Measurements from ENCODE around the gene CMSS1. TPM values are rescaled to one million over a fixed set of nuclear protein-coding genes. Genes with fewer than 3 reads are reported as not detected.

Gene CMSS1
- total RNA-seq, 1 donor = 8.6 TPM

DNA sequence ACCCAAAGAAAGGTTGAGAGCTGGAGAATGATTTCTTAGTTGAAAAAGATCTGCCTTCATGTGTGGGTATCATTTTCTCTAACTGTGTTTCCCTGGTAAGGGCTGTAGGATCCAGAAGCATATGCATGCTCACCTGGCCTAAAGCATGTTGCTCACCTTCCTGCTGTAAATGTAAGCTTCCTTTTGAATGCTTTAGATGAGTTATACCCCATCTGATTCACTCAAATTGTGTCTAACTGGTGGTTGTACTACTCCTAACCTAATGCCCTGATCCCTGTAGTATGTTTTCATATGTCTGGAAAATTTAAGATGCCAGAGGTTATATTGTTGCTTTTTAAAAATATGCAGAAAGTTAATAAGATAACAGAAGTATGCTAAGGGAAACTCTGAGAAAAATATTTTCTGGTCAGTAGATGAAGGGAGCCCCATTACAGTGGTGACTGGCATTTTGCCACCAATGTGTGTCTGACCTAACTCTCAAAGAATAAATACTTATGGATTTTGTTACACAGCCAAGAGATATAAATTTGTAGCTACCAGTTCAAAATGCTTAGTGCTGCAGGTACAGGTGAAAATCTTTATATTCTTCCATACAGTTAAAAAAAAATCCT, 289.0 kb downstream of the CMSS1 start:
- no peak for TF ChIP-seq CTCF (IDR thresholded peaks at IDR 0.05; ENCODE audit: insufficient read depth, low read depth, low read length)
- DNase-seq (ENCODE audit: low read depth) = peak; percentile 88
- H3K4me3 ChIP-seq (ENCODE audit: low read depth, low read length) = no peak overlapping the region

DNA sequence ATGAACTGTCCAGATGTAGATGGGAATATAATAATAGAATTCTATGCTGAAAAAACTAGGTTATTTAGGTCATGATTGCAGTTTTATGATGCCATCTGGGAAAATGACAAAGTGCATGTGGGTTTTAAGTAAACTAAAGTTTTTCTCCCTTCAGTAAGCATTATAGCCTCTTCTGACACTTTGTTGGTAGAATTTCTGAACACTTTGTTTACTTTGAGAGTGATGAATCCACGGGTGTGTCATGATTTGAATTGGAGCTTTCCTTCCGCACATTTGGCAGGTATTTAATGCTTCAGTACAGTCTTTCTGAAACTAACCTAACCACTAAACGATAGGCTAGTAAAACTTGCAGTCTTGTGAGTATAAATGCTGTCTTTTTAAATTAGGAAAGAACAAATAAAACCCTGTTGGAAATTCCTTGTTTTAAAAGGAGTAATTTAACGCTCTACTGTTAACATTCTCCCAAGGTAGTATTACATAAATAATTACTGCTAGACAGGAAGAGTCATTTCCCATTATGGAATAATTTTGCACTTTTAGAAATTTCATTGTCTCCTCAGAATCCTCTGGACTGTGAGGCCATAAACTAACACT, 289.7 kb downstream of the CMSS1 start:
- peak; percentile 74 for DNase-seq (ENCODE audit: low read depth)
- no peak overlapping the region for H3K4me3 ChIP-seq (ENCODE audit: low read depth, low read length)

GRCh38 chr3:100108464-100109079, 290.9 kb downstream of the CMSS1 start:
- no peak overlapping the region for H3K4me3 ChIP-seq (ENCODE audit: low read depth, low read length)
- TF ChIP-seq CTCF (IDR thresholded peaks at IDR 0.05; ENCODE audit: insufficient read depth, low read depth, low read length) = no peak
- no peak for DNase-seq (ENCODE audit: low read depth)

More for the DNA sequence above, 289.7 kb downstream of the CMSS1 start:
- TF ChIP-seq CTCF (IDR thresholded peaks at IDR 0.05; ENCODE audit: insufficient read depth, low read depth, low read length) = no peak

DNA sequence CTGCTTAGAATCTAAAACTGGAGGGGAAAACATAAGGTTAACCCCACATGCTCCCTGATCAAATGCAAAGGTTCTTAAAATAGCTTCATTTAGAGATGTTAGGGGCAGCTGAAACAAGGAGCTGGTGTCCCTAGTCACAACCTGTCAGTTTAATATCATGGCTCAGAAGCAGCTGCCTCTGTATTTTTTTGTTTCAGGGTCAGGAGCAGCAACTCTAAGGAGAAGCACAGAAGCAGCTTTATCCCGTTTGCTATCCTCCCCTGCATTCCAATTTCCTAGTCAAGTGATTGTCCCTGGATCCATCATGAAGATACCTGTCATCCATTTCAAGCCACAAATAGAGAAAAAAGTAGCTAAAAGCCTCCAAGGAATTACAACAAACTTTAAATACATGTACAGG, 292.5 kb downstream of the CMSS1 start:
- H3K4me3 ChIP-seq (ENCODE audit: low read depth, low read length) = no peak overlapping the region
- TF ChIP-seq CTCF (IDR thresholded peaks at IDR 0.05; ENCODE audit: insufficient read depth, low read depth, low read length) = no peak
- no peak for DNase-seq (ENCODE audit: low read depth)

DNA sequence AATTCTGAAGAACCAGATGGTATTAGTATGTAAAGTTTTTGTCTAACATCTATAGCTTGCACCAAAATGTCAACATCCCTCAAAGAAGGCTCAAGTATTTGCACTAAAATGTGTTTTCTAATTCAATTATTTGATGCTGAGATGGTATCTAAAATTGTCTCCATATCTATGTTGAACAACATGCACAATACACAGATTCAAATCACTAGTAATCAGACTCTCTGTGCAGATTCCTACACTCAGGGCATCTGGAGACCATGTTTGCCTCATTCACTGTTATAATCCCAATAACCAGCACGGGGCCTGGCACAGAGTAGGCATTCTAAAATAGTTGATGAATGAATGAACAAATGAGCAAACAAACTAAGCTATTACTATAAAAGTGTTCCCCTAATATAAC, 294.1 kb downstream of the CMSS1 start:
- no peak for DNase-seq (ENCODE audit: low read depth)
- TF ChIP-seq CTCF (IDR thresholded peaks at IDR 0.05; ENCODE audit: insufficient read depth, low read depth, low read length) = no peak
- H3K4me3 ChIP-seq (ENCODE audit: low read depth, low read length) = no peak overlapping the region

DNA sequence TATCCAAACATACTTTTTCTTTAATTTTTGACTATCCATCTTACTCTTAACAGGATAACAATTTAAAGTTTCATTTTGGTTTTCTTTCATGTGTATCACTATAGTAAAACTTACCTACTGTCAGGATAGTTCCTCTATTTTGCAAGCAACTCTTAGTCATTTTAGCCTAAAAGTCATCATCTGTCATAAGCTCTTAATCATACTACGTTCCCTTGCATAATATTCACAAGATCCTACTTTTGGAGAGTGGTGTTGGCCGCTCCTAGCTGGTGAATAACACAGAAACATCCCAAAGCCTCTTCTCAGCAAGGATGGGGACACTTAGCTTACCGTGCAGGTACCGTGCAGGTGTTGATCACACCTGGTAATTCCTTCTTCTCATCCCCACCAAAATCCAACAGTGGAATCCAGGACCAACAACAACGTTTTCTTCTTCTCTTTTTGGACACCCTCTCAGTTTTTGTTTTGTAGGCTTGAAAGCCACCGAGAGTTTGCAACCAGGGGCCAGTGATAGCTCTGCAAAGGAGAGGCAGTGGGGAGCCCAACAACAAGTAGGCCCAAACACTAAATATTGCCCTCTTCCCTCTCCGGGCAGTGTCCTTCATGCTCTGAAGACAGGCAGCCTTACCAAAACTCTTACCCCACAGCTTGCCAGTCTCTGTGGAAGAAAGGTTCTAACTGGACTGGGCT, 296.2 kb downstream of the CMSS1 start:
- H3K4me3 ChIP-seq (ENCODE audit: low read depth, low read length) = no peak overlapping the region
- no peak for TF ChIP-seq CTCF (IDR thresholded peaks at IDR 0.05; ENCODE audit: insufficient read depth, low read depth, low read length)
- DNase-seq (ENCODE audit: low read depth) = no peak

Measured in fibroblast of villous mesenchyme (primary cell).